Fibroblast of lung (primary cell): Measurements from ENCODE around the gene ZYG11B. TPM values are rescaled to one million over a fixed set of nuclear protein-coding genes. Genes with fewer than 3 reads are reported as not detected.
"Not testable (repeated sequence)": the region's sequence is repeated elsewhere in the genome, so short reads cannot be mapped to it uniquely, and the experiment has no call there.

Source experiments
- DNase-seq, 2 donors: peaks; one replicate each; pipeline versions ENCODE4 v3.0.0 to v3.0.0-alpha.2; 2010; ENCODE audit warnings: low read depth in 2 of 2
- H2AFZ ChIP-seq: 2 replicates; pipeline ENCODE4 v1.5.1; 2012; ENCODE audit warnings: low read length, control low read depth, inconsistent platforms
- H3K27ac ChIP-seq: 2 replicates; pipeline ENCODE4 v1.5.1; 2011; ENCODE audit warnings: low read length, control low read depth; ENCODE audit not compliant: insufficient read depth
- H3K27me3 ChIP-seq: 2 replicates; pipeline ENCODE4 v1.5.1; 2011; ENCODE audit warnings: mild to moderate bottlenecking, low read length; ENCODE audit not compliant: control insufficient read depth, insufficient read depth
- H3K36me3 ChIP-seq: 2 replicates; pipeline ENCODE4 v1.5.1; 2011; ENCODE audit warnings: low read length; ENCODE audit not compliant: control insufficient read depth, insufficient read depth
- H3K4me1 ChIP-seq: 2 replicates; pipeline ENCODE4 v1.5.1; 2011; ENCODE audit warnings: low read length; ENCODE audit not compliant: control insufficient read depth, insufficient read depth; ENCODE audit errors: extremely low read depth
- H3K4me2 ChIP-seq: 2 replicates; pipeline ENCODE4 v1.5.1; 2011; ENCODE audit warnings: low read length, control low read depth; ENCODE audit not compliant: insufficient read depth; ENCODE audit errors: extremely low read depth
- H3K4me3 ChIP-seq, 4 experiments: fragments of 200-600 bp in 1 of 4; sonication (generic) in 1 of 4; replicated peaks in 1 of 4; 2 replicates each; pipeline ENCODE4 v1.5.1; 2011 to 2016; ENCODE audit warnings: low read length in 4 of 4, low read depth in 3 of 4, mild to moderate bottlenecking in 3 of 4, control low read depth in 2 of 4, inconsistent platforms in 1 of 4, mixed read lengths in 1 of 4; ENCODE audit not compliant: insufficient read depth in 1 of 4; ENCODE audit errors: control extremely low read depth in 1 of 4
- H3K79me2 ChIP-seq: 2 replicates; pipeline ENCODE4 v1.5.1; 2012; ENCODE audit warnings: mild to moderate bottlenecking, low read length, inconsistent platforms; ENCODE audit not compliant: control insufficient read depth, insufficient read depth
- H3K9ac ChIP-seq: 2 replicates; pipeline ENCODE4 v1.5.1; 2011; ENCODE audit warnings: mild to moderate bottlenecking, low read length, control low read depth; ENCODE audit not compliant: insufficient read depth
- H3K9me3 ChIP-seq: 2 replicates; pipeline ENCODE4 v1.5.1; 2012; ENCODE audit warnings: low read depth, low read length; ENCODE audit not compliant: control insufficient read depth, insufficient read depth
- H4K20me1 ChIP-seq: 2 replicates; pipeline ENCODE4 v1.5.1; 2011; ENCODE audit warnings: low read length; ENCODE audit not compliant: control insufficient read depth, insufficient read depth; ENCODE audit errors: extremely low read depth
- CTCF ChIP-seq, 2 donors: IDR thresholded peaks in 1 of 2; conservative IDR thresholded peaks in 1 of 2; 1 replicate in 1 of 2; 2 replicates in 1 of 2; pipeline ENCODE4 v1.5.1; 2011 to 2012; ENCODE audit warnings: low read length in 2 of 2, control low read depth in 1 of 2, inconsistent platforms in 1 of 2, low read depth in 1 of 2, mild to moderate bottlenecking in 1 of 2
- EZH2 ChIP-seq: IDR thresholded peaks from 2 replicates; pipeline ENCODE4 v1.5.1; 2012; ENCODE audit warnings: low read length, control low read depth, mild to moderate bottlenecking; ENCODE audit errors: missing control alignments
- polyA plus RNA-seq, 2 donors: library from polyadenylated mRNA; depleted of rRNA in 1 of 2; stranded (reverse) in 1 of 2; unstranded in 1 of 2; fragments of >200 nt; gene quantifications; 2 replicates each; pipeline ENCODE4 v1.2.1, GENCODE V29; 2011 to 2012; ENCODE audit warnings: missing spikeins in 1 of 2
- total RNA-seq: library from RNA; depleted of rRNA; stranded (reverse); fragments of >200 nt; gene quantifications from 2 replicates; pipeline ENCODE4 v1.2.1, GENCODE V29; 2014

The ZYG11B gene
- total and polyA plus RNA-seq, 2 donors (not counting 1 experiment from before 2014, with no cell fraction given) = 30.2 to 50.7 TPM

DNA sequence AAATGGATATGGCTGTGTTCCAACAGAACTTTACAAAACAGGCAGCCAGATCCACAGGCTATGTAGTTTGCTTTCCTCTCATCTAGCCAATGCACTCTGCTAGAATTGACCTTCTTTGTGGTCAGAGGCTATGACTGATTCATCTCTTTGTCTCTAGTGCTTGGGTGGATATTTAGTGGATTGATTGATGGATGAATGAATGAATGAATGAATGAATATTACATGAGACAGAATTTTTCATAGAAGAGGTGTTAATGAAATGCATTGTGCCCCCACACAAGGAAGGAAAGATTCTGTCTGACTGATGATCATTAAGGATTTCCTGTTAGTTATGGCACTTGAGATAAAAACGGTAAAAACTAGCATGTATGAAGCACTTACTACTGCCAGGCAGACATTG is 65.8 kb downstream of the ZYG11B start:
- no peaks in the 10 kb centered on the region for H3K27me3 ChIP-seq
- no peaks in the 10 kb centered on the region for H3K4me1 ChIP-seq
- no peaks in the 10 kb centered on the region for H3K9me3 ChIP-seq
- peak in 1 of 2 donors; percentile 27 for DNase-seq
- H4K20me1 ChIP-seq = no peaks in the 10 kb centered on the region
- H3K4me2 ChIP-seq = no peak overlapping the region
- no peak overlapping the region for H3K4me3 ChIP-seq
- H3K9ac ChIP-seq = no peak overlapping the region
- H3K79me2 ChIP-seq = no peaks in the 10 kb centered on the region
- no peak overlapping the region for H3K27ac ChIP-seq
- no peaks in the 10 kb centered on the region for H3K36me3 ChIP-seq
- TF ChIP-seq EZH2 (no peak), CTCF (conservative IDR thresholded peaks at IDR 0.05 in 1 of 2, IDR thresholded peaks at IDR 0.05 in 1 of 2; ENCODE audit: low read depth in 1 of 2, low read length in 2 of 2) (no peak)
- H2AFZ ChIP-seq = no peak overlapping the region

DNA sequence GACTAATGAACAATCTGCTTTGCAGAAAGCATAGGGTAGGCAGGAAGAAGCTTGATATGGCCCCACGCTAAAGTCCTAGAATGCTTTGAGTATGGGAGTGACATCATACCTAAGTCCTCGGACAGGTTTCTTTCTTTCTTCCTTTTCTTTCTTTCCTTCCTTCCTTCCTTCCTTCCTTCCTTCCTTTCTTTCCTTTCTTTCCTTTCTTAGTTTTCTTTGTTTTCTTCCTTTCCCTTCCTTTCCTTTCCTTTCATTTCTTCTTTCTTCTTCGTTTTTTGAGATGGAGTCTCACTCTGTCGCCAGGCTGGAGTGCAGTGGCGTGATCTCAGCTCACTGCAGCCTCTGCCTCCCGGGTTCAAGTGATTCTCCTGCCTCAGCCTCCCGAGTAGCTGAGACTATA is 67.5 kb downstream of the ZYG11B start:
- not testable (repeated sequence) for H2AFZ ChIP-seq, H3K4me3 ChIP-seq, H3K36me3 ChIP-seq, H3K9ac ChIP-seq, H3K4me1 ChIP-seq, H3K9me3 ChIP-seq, H4K20me1 ChIP-seq, H3K4me2 ChIP-seq, DNase-seq, H3K79me2 ChIP-seq, H3K27me3 ChIP-seq, H3K27ac ChIP-seq

- H3K4me2 ChIP-seq = no peak overlapping the region
- H3K79me2 ChIP-seq = no peaks in the 10 kb centered on the region
- no peak for DNase-seq
- no peaks in the 10 kb centered on the region for H3K27me3 ChIP-seq
- no peak overlapping the region for H3K27ac ChIP-seq
- no peaks in the 10 kb centered on the region for H4K20me1 ChIP-seq
- TF ChIP-seq EZH2 (no peak), CTCF (conservative IDR thresholded peaks at IDR 0.05 in 1 of 2, IDR thresholded peaks at IDR 0.05 in 1 of 2; ENCODE audit: low read depth in 1 of 2, low read length in 2 of 2) (no peak)
- no peaks in the 10 kb centered on the region for H3K36me3 ChIP-seq
- H3K4me1 ChIP-seq = no peaks in the 10 kb centered on the region
- H2AFZ ChIP-seq = no peak overlapping the region
- no peak overlapping the region for H3K9ac ChIP-seq
- H3K9me3 ChIP-seq = no peaks in the 10 kb centered on the region
- H3K4me3 ChIP-seq = no peak overlapping the region
Measured at GRCh38 chr1:52795464-52795863, 69.2 kb downstream of the ZYG11B start.
